A549 (cell line): Measurements from ENCODE around the gene RIMBP2. TPM values are rescaled to one million over a fixed set of nuclear protein-coding genes. Genes with fewer than 3 reads are reported as not detected.

Experiments used
- ATAC-seq, 2 experiments: fragments of 200-7000 bp in 1 of 2; fragments of >200 bp in 1 of 2; cut with Nextera tagmentation in 1 of 2; cut with Tn5 transposase in 1 of 2; 3 replicates each; pipeline versions ENCODE4 v1.8.0 to v1.9.1; 2018 to 2020; ENCODE audit warnings: mild to moderate bottlenecking in 1 of 2, moderate library complexity in 1 of 2
- CTCF ChIA-PET: fragments of 300-600 bp; sonication (Branson Sonifier 250); formaldehyde crosslinking; extraction: SDS; loops from one replicate; lab custom pipeline; 2021; ENCODE audit warnings: antibody characterized with exemption, inconsistent platforms; lab: Yijun Ruan, JAX
- POLR2A ChIA-PET: fragments of 350-600 bp; formaldehyde crosslinking; extraction: SDS; loops from one replicate; lab custom pipeline; 2021; ENCODE audit warnings: antibody characterized with exemption, inconsistent platforms; lab: Yijun Ruan, JAX
- DNase-seq, 2 experiments: peaks; one replicate each; pipeline versions ENCODE4 v3.0.0 to v3.0.0-alpha.2; 2011 to 2016; ENCODE audit warnings: low read depth in 1 of 2, low spot score in 1 of 2
- FAIRE-seq: peaks from 2 replicates; lab custom pipeline; 2011; peaks lifted over from hg19 to GRCh38; lab: Jason Lieb, UNC
- H3K27ac ChIP-seq, 2 experiments: fragments of >200 bp; sonication (Bioruptor Twin); formaldehyde crosslinking; 3 replicates each; pipeline ENCODE4 v1.5.1; 2016 to 2017
- H3K4me1 ChIP-seq: fragments of >200 bp; sonication (Bioruptor Twin); formaldehyde crosslinking; 3 replicates; pipeline ENCODE4 v1.6.1; 2016
- H3K4me2 ChIP-seq: fragments of >200 bp; sonication (Bioruptor Twin); formaldehyde crosslinking; 3 replicates; pipeline ENCODE4 v1.6.1; 2016
- H3K4me3 ChIP-seq: fragments of >200 bp; sonication (Bioruptor Twin); formaldehyde crosslinking; 3 replicates; pipeline ENCODE4 v1.5.1; 2016
- H3K9me3 ChIP-seq: fragments of >200 bp; sonication (Bioruptor Twin); formaldehyde crosslinking; 3 replicates; pipeline ENCODE4 v1.6.1; 2016
- ATOH8 ChIP-seq: fragments of 250-450 bp; sonication (Bioruptor Pico); IDR thresholded peaks from 2 replicates; pipeline ENCODE4 v1.5.0; 2020; ENCODE audit warnings: low read depth, mild to moderate bottlenecking, moderate library complexity
- CHD2 ChIP-seq: fragments of 150-350 bp; IDR thresholded peaks from 2 replicates; pipeline ENCODE4 v1.6.1; 2014; ENCODE audit warnings: low read length; ENCODE audit not compliant: partially characterized antibody
- E2F6 ChIP-seq: IDR thresholded peaks from 2 replicates; pipeline ENCODE4 v1.6.1; 2012; ENCODE audit warnings: low read depth, borderline replicate concordance
- ELK1 ChIP-seq: fragments of 150-350 bp; IDR thresholded peaks from 2 replicates; pipeline ENCODE4 v1.6.1; 2014; ENCODE audit warnings: low read depth, mild to moderate bottlenecking, low read length
- FOSB ChIP-seq: fragments of 250-450 bp; sonication (Bioruptor Pico); IDR thresholded peaks from 2 replicates; pipeline ENCODE4 v1.5.0; 2020; ENCODE audit warnings: mild to moderate bottlenecking, moderate library complexity
- HES2 ChIP-seq: fragments of >200 bp; sonication (Bioruptor Twin); formaldehyde crosslinking; IDR thresholded peaks from 2 replicates; pipeline ENCODE4 v1.6.1; 2016
- HOXB13 ChIP-seq: fragments of 250-450 bp; sonication (Bioruptor Pico); IDR thresholded peaks from 2 replicates; pipeline ENCODE4 v1.5.0; 2020; ENCODE audit warnings: low read depth, mild to moderate bottlenecking, moderate library complexity
- HOXB5 ChIP-seq: fragments of 250-450 bp; sonication (Bioruptor Pico); IDR thresholded peaks from 2 replicates; pipeline ENCODE4 v1.5.0; 2020; ENCODE audit warnings: mild to moderate bottlenecking, moderate library complexity
- KDM5A ChIP-seq: fragments of 200-600 bp; sonication (generic); IDR thresholded peaks from 2 replicates; pipeline ENCODE4 v1.6.1; 2016; ENCODE audit warnings: antibody characterized with exemption, mild to moderate bottlenecking
- NPAS2 ChIP-seq: fragments of 250-450 bp; sonication (Bioruptor Pico); IDR thresholded peaks from 2 replicates; pipeline ENCODE4 v1.8.0; 2022; ENCODE audit warnings: mild to moderate bottlenecking, moderate library complexity, borderline replicate concordance
- PBX3 ChIP-seq: IDR thresholded peaks from 2 replicates; pipeline ENCODE4 v1.6.1; 2012
- POLR2A ChIP-seq: IDR thresholded peaks from 2 replicates; pipeline ENCODE4 v1.6.1; 2012; ENCODE audit warnings: mild to moderate bottlenecking, low read length
- RCOR1 ChIP-seq: fragments of 150-350 bp; IDR thresholded peaks from 2 replicates; pipeline ENCODE4 v1.6.1; 2014; ENCODE audit warnings: antibody characterized with exemption, low read length, low read depth
- RFX5 ChIP-seq: fragments of 450-650 bp; IDR thresholded peaks from 2 replicates; pipeline ENCODE4 v1.7.1; 2014; ENCODE audit warnings: antibody characterized with exemption, mild to moderate bottlenecking, moderate library complexity
- RNF2 ChIP-seq: fragments of 200-600 bp; sonication (generic); IDR thresholded peaks from 2 replicates; pipeline ENCODE4 v1.6.1; 2016; ENCODE audit warnings: low read depth, mild to moderate bottlenecking, antibody characterized with exemption, moderate library complexity, borderline replicate concordance
- SMC3 ChIP-seq: fragments of >200 bp; sonication (Bioruptor Twin); formaldehyde crosslinking; IDR thresholded peaks from 3 replicates; pipeline ENCODE4 v1.6.1; 2018; ENCODE audit warnings: inconsistent platforms
- TFCP2L1 ChIP-seq: fragments of 250-450 bp; sonication (Bioruptor Pico); IDR thresholded peaks from 2 replicates; pipeline ENCODE4 v1.5.0; 2021; ENCODE audit warnings: mild to moderate bottlenecking
- ZNF302 ChIP-seq: fragments of 250-450 bp; sonication (Bioruptor Pico); IDR thresholded peaks from 2 replicates; pipeline ENCODE4 v1.9.0; 2021; ENCODE audit warnings: inconsistent platforms, mild to moderate bottlenecking, moderate library complexity
- WGBS: methylation state at CpG from one replicate; pipeline ENCODE4 v1.1.6; 2017; ENCODE audit errors: missing lambda C conversion rate; 5-methylcytosine and 5-hydroxymethylcytosine counted together
- polyA plus RNA-seq, 4 experiments: library from polyadenylated mRNA; depleted of rRNA in 3 of 4; stranded (reverse); fragments of >200 nt; fragmentation: RNase III in 1 of 4; extraction: RNeasy Plus Mini Kit Qiagen cat#74134 plus additional on column Dnase treatment in 1 of 4; gene quantifications; 2 replicates in 3 of 4; 3 replicates in 1 of 4; pipeline ENCODE4 v1.2.3, GENCODE V29; 2011 to 2017

Gene RIMBP2
- polyA plus RNA-seq, 2 of the 4 experiments (the other 2 are of a cell fraction), result not detected

- 40% methylated on average over 20 of the region's 20 CpGs for WGBS
- DNase-seq (no peak), FAIRE-seq (no peak), ATAC-seq (no peak)
- no peak overlapping the region for H3K4me3 ChIP-seq
- no peak overlapping the region for H3K4me2 ChIP-seq
- H3K9me3 ChIP-seq, result peaks cover 1% of the 10 kb centered on the region; the same call in 1 of the 3 replicates
- peaks cover 18% of the 10 kb centered on the region; the same call in 1 of the 3 replicates for H3K4me1 ChIP-seq
- POLR2A ChIA-PET, result no interaction called here
- no peak overlapping the region for H3K27ac ChIP-seq
- CTCF ChIA-PET, result interaction anchor here (1.7 kb wide), 1 partner anchor 36 kb away, joined by 3 read pairs; no protein-coding TSS in a partner anchor
- TF ChIP-seq HES2 (no peak), PBX3 (no peak), ELK1 (no peak), POLR2A (no peak), RNF2 (no peak), HOXB5 (no peak), CHD2 (no peak)
Measured at GRCh38 chr12:130712346-130713065, 3.6 kb downstream of the RIMBP2 start.

- FAIRE-seq (no peak), ATAC-seq (no peak), DNase-seq (no peak)
- WGBS, result 45% methylated on average over 16 of the region's 16 CpGs
- Histone ChIP-seq H3K4me2 (no peak overlapping the region), H3K4me1 (peaks cover 18% of the 10 kb centered on the region; the same call in 1 of the 3 replicates), H3K27ac (no peak overlapping the region), H3K9me3 (no peaks in the 10 kb centered on the region), H3K4me3 (no peak overlapping the region)
- TF ChIP-seq RFX5 (no peak), NPAS2 (CRISPR knock-in tag) (no peak), TFCP2L1 (no peak)
- ChIA-PET CTCF (interaction anchor here (1.7 kb wide), 1 partner anchor 36 kb away, joined by 3 read pairs; no protein-coding TSS in a partner anchor), POLR2A (no interaction called here)
Measured at GRCh38 chr12:130711756-130712155, 4.3 kb downstream of the RIMBP2 start.

GRCh38 chr12:130710733-130711080 lies 5.4 kb downstream of the RIMBP2 start:
- H3K4me2 ChIP-seq, result no peak overlapping the region
- ATAC-seq, result no peak
- no peak overlapping the region for H3K4me3 ChIP-seq
- WGBS, result 31% methylated on average over 7 of the region's 7 CpGs
- ChIA-PET POLR2A (no interaction called here), CTCF (no interaction called here)
- DNase-seq, result no peak
- H3K4me1 ChIP-seq, result peaks cover 15% of the 10 kb centered on the region; the same call in 1 of the 3 replicates
- no peaks in the 10 kb centered on the region for H3K9me3 ChIP-seq
- H3K27ac ChIP-seq, result no peak overlapping the region
- TF ChIP-seq FOSB (CRISPR knock-in tag) (no peak), KDM5A (no peak), RFX5 (no peak), ATOH8 (CRISPR knock-in tag) (no peak), SMC3 (no peak), E2F6 (no peak), HOXB13 (no peak), RCOR1 (no peak), ZNF302 (no peak)
- no peak for FAIRE-seq
